ENCODE data around the gene LARP4B.
"Not testable (repeated sequence)": the region's sequence is repeated elsewhere in the genome, so short reads cannot be mapped to it uniquely, and the experiment has no call there.

Gene LARP4B

DNA sequence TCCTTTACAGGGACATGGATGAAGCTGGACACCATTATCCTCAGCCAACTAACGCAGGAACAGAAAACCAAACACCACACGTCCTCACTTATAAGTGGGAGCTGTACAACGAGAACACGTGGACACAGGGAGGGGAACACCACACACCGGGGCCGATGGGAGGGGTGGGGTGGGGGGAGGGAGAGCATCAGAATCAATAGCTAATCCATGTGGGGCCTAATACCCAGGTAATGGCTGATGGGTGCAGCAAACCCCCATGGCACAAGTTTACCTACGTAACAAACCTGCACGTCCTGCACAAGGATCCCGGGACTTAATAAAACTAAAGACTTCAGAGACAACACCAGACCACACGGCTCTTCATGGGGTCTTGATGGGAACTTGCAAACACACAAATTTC is 159.9 kb downstream of the LARP4B start:
- Mint-ChIP-seq H3K9me3 (peaks cover 17% of the 10 kb centered on the region), H3K36me3 (ENCODE audit: low read depth) (no peaks in the 10 kb centered on the region), H3K27me3 (ENCODE audit: low read depth) (no peaks in the 10 kb centered on the region), H3K4me3 (no peak overlapping the region), H3K4me1 (ENCODE audit: low read depth) (no peaks in the 10 kb centered on the region), H3K27ac (no peak overlapping the region)

- Mint-ChIP-seq H3K9me3 (peaks cover 19% of the 10 kb centered on the region), H3K4me1 (ENCODE audit: low read depth) (no peaks in the 10 kb centered on the region), H3K27me3 (ENCODE audit: low read depth) (no peaks in the 10 kb centered on the region), H3K36me3 (ENCODE audit: low read depth) (no peaks in the 10 kb centered on the region), H3K4me3 (no peak overlapping the region), H3K27ac (no peak overlapping the region)
Observed at GRCh38 chr10:770975-771374, 160.5 kb downstream of the LARP4B start.

DNA sequence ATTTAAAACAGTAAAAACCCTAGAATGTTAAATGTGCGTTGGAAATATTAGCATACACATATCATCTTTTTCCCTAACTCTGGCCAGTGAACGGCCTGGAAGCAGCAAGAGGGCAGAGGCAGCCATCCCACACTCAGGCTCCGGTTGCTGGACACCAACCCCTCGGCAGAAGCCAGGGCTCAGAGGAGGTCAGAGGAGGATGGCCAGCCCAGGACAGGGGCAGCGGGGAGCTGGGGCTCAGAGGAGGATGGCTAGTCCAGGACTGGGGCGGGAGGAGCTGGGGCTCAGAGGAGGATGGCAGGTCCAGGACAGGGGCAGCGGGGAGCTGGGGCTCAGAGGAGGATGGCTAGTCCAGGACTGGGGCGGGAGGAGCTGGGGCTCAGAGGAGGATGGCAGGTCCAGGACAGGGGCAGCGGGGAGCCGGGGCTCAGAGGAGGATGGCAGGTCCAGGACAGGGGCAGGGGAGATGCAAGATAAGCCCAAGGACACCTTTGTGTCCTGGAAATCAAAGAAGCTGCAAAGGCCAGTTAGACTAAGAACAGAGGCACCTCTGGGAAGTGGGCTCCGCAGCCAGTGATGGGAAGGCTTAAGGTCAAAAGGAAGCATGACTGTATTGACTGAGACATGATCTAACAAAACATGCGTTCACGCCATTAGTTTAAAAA is 161.3 kb downstream of the LARP4B start:
- H3K27ac Mint-ChIP-seq, result not testable (repeated sequence)
- peaks cover 19% of the 10 kb centered on the region for H3K9me3 Mint-ChIP-seq

GRCh38 chr10:767794-768193 is 163.7 kb downstream of the LARP4B start:
- Mint-ChIP-seq H3K27me3 (ENCODE audit: low read depth) (peaks cover 15% of the 10 kb centered on the region), H3K9me3 (peaks cover 27% of the 10 kb centered on the region), H3K36me3 (ENCODE audit: low read depth) (no peaks in the 10 kb centered on the region), H3K27ac (no peak overlapping the region), H3K4me3 (no peak overlapping the region), H3K4me1 (ENCODE audit: low read depth) (no peaks in the 10 kb centered on the region)

More for the DNA sequence above, 161.3 kb downstream of the LARP4B start:
- H3K36me3 Mint-ChIP-seq (ENCODE audit: low read depth); H3K4me1 Mint-ChIP-seq (ENCODE audit: low read depth); H3K27me3 Mint-ChIP-seq (ENCODE audit: low read depth); H3K4me3 Mint-ChIP-seq: not testable (repeated sequence)

DNA sequence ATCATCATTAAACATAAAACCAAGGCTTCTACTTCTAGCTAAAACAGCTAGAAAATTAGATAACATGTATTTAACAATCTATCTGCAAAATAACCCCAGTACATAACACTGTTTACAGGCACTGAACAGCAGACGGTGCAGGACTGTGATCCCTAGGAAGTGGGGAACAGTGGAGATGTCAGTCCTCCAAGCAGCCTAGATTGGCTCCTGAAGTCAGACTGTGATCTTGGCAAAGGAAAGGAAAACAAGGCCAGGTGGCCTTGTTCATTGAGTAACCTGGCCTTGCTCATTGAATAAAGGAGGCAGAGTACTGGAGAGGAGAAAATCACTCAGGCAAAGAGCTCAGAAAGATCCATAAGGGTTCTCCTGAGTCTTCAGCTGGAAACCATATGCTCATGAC is 164.3 kb downstream of the LARP4B start:
- H3K27me3 Mint-ChIP-seq (ENCODE audit: low read depth), result peaks cover 21% of the 10 kb centered on the region
- H3K4me3 Mint-ChIP-seq, result no peak overlapping the region
- H3K27ac Mint-ChIP-seq, result no peak overlapping the region
- H3K4me1 Mint-ChIP-seq (ENCODE audit: low read depth), result no peaks in the 10 kb centered on the region
- no peaks in the 10 kb centered on the region for H3K36me3 Mint-ChIP-seq (ENCODE audit: low read depth)
- H3K9me3 Mint-ChIP-seq, result peaks cover 32% of the 10 kb centered on the region

- Mint-ChIP-seq H3K4me3 (no peak overlapping the region), H3K27ac (peak overlapping the region; percentile 11), H3K4me1 (ENCODE audit: low read depth) (peaks cover 7% of the 10 kb centered on the region), H3K27me3 (ENCODE audit: low read depth) (peaks cover 26% of the 10 kb centered on the region), H3K9me3 (peaks cover 37% of the 10 kb centered on the region), H3K36me3 (ENCODE audit: low read depth) (peaks cover 4% of the 10 kb centered on the region)
Observed at GRCh38 chr10:761376-761775, 170.1 kb downstream of the LARP4B start.

GRCh38 chr10:760622-761021 is 170.9 kb downstream of the LARP4B start:
- H3K36me3 Mint-ChIP-seq (ENCODE audit: low read depth), result peaks cover 4% of the 10 kb centered on the region
- H3K27ac Mint-ChIP-seq, result no peak overlapping the region
- peaks cover 26% of the 10 kb centered on the region for H3K27me3 Mint-ChIP-seq (ENCODE audit: low read depth)
- peaks cover 38% of the 10 kb centered on the region for H3K9me3 Mint-ChIP-seq
- H3K4me3 Mint-ChIP-seq, result no peak overlapping the region
- peaks cover 7% of the 10 kb centered on the region for H3K4me1 Mint-ChIP-seq (ENCODE audit: low read depth)

DNA sequence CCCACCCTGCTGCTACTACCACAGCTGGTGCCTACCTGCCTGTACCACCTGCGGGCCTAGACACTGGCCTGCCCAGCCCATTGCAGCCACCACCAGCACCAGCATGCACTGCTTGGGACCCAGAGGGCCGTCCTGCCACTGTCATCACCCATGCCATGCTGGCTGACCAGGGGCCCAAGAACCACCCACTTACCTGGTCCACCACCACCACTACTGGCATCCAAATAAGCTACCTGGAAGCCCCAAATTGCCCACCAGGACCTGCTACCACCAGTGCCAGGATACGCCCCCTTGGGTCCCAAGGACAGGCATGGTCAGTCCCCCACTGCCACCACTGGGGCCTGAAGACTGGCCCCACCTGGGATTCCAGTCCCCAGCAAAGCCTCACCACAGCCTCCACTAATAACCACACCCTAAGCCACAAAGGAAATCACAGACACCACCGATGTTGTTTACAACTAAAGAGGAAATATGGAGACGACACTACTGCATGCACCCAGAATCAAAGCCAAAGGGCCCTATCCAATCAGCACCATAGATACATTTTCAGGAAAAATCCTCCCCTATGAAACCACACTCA is 171.5 kb downstream of the LARP4B start:
- Mint-ChIP-seq H3K4me1 (ENCODE audit: low read depth) (peaks cover 7% of the 10 kb centered on the region), H3K4me3 (no peak overlapping the region)

More for the DNA sequence above, 171.5 kb downstream of the LARP4B start:
- Mint-ChIP-seq H3K27ac (peak overlapping the region; percentile 16), H3K27me3 (ENCODE audit: low read depth) (peaks cover 26% of the 10 kb centered on the region), H3K9me3 (peaks cover 44% of the 10 kb centered on the region), H3K36me3 (ENCODE audit: low read depth) (peaks cover 4% of the 10 kb centered on the region)

Data from T-helper 1 cell treated with Interleukin-12 subunit alpha and Interleukin-12 subunit beta and Interleukin-4 antibody, amounts not matched to agents 30 μg/mL and 1 μg/mL, for 36 hours (primary cell).